GM21619 (cell line): ENCODE data around the gene SLC46A3.
"Not testable (repeated sequence)": the region's sequence is repeated elsewhere in the genome, so short reads cannot be mapped to it uniquely, and the experiment has no call there.

Source experiments
- ATAC-seq: cut with Tn5 transposase; IDR thresholded peaks from one replicate; pipeline ENCODE4 v1.9.1; 2021; ENCODE audit not compliant: unreplicated experiment

The SLC46A3 gene

DNA sequence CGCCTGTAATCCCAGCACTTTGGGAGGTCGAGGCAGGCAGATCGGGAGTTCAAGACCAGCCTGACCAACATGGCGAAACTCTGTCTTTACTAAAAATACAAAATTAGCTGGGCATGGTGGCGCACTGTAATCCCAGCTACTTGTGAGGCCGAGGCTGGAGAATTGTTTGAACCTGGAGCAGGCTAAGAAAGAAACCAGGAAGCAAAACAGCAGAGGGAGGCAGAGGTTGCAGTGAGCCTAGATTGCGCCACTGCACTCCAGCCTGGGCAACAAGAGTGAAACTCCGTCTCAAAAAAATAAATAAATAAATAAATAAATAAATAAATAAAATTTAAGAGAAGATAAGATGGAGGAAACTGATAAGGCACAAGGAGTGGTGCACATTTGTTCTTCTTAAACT, 35.6 kb downstream of the SLC46A3 start:
- ATAC-seq = not testable (repeated sequence)

DNA sequence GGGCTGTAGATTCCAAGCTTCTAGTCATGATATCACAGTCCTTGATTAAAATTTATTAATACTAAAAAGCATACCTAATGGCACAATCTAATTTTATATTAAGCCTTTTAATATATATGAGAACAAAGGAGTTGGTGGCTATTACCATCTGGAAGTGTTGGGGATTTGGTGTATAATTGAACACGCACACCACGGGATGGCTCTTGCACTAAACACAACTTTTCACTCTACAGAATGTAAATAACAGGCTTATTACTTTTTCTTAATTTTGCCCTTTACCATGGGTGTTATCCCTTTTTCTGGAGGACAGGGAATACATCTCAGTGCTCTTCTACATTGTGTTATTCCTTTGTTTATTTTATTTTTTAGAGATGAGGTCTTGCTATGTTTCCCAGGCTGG, 38.2 kb downstream of the SLC46A3 start:
- ATAC-seq = no peak

DNA sequence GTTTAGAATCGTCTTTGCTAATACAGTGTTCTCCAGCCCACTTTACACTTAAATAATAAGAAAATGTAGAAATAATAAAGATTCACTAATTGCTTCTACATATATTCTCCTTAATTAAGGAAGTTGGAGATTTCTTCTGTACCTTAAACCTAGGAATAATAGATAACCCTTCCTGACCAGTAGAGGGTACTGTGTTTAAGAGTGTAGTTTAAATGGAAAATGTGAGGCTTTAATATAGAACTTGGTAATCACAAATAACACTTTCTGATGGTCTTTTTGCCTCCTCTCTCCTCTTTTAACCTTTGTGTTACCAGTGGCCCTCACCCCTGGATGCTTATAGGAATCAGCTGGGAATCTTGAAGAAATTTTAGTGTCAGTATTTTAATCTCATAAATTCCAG, 39.1 kb downstream of the SLC46A3 start:
- ATAC-seq = no peak

DNA sequence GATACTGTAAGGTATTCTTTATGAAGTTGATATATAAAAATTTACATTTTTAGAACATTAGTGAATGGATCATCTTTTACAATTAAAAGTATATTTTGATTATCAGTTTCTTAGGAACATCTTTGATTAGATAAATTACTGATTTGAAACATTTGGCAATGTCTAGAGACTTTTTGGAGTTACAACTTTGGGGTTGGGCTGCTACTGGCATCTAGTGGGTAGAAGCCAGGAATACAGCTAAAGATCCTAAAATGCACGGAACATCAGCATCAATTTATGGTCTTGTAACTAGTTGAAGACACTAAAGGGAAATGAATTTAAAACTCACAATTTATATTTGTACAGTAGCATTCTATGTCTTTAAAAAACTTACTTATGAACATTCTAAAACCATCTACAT, 40.0 kb downstream of the SLC46A3 start:
- ATAC-seq = no peak

DNA sequence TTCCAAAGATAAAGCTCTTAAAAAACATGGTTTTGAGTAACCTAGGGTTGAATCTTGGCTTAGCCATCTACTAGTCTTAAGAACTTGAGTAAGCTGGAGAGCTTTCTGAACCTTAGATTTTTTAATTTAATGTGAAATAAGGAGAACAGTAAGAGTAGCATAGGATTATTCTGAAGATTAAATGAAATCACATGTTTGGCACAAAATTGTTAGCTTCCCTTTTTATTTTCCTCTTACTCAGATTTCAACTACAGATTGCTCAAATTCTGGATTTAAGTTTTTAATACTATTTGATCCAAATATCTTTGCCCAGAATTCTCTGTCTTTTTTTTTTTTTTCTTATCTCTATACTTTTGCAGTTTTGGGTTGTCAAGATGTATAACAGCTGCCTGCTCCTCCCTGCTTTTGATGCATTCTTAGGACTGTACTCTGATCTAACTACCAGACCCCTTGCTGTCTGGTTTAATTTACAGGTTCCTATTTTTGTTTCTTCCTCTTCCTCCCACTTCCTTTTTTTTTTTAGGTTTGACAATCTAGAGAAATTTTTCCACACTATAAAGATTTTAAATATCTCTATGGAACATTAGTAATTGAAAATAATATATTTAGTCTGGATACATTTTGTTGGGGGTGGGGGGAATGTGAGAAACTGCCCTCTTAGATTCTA, 47.5 kb downstream of the SLC46A3 start:
- no peak for ATAC-seq

DNA sequence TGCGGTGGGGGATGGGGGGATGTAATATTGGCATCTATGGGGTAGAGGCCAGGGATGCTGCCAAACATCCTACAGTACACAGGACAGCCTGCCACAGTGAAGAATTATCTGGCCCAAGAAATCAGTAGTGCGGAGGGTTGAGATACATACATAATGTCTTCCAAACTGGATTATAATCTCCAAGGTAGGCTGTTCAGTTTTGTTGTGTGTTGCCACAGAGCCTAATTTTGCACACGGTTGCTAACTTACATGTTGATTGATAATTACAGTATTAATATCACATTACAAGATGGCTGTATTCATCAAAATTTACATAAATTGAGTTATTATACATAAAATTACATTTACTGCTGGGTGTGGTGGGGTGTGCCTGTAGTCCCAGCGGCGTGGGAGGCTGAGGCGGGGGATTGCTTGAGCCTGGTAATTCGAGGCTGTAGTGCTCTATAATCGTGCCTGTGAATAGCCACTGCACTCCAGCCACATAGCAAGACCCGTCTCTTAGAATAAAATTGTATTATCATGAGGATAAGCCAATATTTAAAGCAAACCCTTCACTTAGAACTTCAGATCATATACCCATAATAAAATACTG, 51.8 kb downstream of the SLC46A3 start:
- ATAC-seq = no peak

DNA sequence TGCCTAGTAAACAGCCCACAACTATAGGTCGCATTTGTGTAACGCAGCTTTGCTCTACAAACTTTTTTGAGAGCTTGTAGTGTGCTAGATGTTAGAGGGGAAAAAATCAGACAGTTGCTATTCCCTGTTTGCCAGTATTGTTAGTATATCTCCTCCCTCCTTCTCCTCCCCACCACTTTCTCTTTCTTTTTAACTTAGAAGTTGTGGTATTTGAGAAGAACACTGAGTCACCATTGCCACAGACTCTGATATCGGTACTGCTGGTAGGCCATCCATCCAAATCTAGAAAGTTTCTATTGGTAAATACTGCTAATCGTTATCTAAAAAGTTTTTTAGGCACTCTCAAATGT, 59.2 kb downstream of the SLC46A3 start:
- peak; percentile 26 for ATAC-seq

DNA sequence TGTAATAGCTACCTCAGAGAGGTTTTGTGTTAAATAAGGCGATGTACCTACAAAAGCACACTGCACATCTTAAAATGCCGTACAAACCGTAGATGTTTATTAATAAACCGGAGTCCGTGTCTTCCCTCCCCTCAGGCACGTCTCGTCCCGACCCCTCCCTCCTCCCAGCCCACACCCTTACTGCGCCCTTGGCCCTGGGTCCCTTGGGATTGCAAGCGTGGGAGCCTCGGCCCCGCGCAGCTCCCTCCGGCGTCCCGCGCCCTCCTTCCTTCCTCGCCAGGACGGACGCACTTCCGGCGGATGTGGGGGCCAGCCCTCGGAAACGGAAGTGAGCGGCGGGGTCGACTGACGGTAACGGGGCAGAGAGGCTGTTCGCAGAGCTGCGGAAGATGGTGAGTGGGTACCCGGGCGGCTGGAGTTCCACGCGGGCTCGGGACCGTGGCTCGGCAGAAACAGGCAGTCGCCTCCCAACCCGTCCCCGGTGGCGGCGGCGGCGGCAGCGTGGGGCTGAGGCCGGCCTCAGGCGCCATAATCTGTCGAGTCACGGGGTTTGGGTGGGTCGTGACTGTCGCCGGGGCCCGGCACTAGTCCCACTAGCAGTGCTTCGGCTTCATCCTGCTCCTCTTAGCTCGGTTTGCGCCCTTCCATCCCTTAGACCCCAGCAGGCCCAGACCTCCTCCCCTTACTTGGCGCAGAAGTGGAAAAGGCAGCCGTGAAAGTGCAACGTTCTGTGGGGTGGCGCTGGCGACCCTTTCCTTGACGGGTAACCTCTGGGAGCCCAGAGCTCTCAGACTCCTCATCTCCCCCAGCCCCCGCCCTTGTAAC, 59.8 kb downstream of the SLC46A3 start, which contains the start of gene POMP:
POMP (plus strand) TSS at position 335 of the 825 bp plus-strand sequence; CDS start at position 390, 55 bp downstream.
- ATAC-seq = peak; percentile 79

DNA sequence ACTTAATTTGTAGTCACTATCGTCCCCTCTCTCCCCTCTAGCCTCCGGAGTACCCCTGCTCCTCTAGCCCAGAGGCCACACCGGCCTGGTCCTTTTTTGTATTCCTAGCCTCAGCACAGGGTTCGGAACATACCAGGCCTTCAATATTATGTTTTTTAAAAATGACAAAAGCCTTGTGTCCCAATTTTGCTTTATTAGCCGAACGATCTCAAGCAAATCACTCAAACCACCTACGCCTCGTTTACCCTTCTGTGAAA, 60.3 kb downstream of the SLC46A3 start:
- peak; percentile 18 for ATAC-seq

DNA sequence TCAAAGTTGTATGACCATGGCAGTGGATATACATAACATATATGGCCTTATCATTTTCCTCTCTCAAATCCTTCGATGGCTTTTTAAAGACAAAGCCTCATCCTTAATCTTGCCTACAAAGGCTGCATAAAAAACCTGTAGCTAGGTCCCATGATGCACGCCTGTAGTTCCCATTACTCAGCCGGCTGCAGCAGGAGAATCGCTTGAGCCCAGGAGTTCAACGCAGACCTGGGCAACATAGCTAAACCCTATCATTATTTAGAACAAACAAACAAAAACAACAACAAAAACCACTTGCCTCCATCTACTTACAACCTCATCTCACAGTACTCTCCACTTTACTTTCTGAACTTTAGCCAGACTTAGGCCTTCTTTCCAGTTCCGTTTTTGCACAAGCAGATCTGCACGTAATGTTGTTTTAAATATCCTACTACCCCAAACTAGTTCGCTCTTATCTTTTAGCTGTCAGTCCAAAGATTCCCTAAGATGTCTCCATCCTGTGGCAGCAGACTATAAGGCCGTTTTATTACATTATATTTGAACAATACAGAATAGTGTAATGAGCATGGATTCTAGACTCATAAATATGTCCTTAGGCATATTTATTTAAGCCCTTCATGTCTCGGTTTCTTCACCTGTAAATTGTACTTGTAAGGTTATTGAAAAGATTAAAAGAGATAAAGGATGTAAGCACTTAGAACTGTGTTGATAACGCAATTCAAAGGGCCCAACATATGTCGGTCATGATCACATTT, 60.8 kb downstream of the SLC46A3 start:
- ATAC-seq = no peak

DNA sequence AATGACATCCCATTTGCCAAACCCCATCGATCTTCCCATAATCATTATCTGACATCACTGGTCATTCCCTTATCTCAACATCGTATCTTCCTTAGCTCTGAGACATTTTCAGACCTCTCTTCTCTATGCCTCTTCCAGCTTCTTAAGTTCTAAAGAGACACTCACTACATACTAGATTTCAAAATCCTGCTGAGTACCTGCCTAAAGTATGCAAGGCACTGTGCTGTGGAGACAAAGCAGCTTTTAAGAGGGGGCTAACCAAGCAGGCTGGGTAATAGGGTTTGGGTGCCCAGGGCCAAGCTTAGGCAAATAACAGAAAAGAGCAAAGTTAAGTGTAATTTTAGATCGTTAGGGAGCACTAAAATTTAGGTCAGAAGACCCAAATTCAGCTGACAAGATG, 63.2 kb downstream of the SLC46A3 start:
- no peak for ATAC-seq

DNA sequence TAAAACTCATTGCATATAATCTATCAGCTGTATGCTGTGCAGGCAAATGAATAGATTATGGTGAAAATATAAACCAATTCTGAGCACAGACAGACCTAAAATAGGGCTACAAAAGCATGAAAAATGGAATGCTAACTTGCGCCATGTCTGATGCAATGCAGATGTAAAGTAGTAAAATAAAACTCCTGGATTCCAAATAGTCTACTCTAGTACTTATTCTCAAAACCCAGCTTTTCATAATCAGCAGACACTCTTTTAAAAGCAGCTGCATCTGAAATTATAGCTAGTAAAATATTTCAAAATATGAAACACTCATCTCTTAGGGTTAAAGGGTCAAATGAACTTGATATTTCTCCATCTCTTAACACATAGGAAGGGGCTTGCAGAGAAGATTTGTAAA, 64.5 kb downstream of the SLC46A3 start:
- ATAC-seq = no peak

DNA sequence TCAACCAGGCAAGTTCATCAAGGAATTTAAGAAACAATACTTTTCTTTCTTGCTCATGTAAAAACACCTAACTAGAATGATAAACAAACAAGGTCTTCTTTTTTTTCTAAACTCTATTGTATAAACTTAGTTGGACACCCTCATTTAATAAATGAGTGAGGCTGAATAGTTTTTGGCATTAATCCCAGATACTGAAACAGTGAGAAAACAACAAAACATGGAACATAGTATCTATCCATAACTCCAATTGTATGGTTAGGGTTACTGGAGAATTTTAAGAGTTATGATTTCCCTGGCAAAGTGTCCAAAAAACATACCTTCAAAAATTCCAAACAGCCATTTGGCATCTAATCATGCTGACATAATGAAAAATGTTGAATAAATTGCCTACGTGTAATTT, 65.7 kb downstream of the SLC46A3 start:
- no peak for ATAC-seq

DNA sequence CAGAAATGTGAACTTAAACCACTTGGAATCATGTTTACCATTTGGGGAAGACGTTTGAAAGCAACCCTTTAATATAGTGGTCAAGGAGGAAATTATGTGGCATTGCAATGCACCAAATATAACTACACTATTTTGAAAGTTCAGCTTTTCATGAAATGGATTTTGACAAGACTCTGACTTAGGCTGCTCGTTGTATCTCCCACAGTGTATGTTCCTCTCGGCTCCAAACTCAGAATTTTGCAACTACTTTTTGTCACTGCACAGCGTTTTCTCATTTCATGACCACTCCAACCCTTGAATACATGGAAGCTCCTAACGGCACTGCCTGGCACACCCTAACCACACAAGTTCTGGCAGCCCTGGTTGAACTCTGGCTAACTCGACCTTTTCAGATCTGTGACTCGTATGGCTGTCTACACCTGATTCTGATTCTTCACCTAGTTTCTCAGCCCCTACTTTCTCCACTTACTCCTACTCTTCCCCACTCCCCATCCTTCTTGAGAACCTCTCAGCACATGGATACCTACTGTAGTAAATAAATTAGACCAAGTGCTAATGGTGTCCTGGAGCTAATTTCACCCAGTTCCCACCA, 66.9 kb downstream of the SLC46A3 start:
- ATAC-seq = no peak

DNA sequence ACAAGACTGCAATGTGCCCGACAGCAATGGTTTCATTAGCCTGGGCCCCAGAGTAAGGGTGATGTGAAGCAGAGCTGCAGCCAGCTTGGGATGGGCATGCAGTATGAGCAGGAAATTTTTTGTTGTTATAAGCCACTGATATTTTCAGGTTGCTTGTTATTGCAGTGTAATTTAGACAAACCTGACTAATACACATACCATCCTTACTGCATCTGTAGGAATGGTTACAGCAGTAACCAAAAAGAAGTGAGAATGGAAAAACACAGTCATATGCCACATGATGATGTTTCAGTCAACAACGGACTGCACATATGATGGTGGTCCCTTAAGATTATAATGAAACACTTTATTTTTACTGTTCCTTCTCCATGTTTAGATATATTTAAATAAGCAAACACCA, 68.5 kb downstream of the SLC46A3 start:
- no peak for ATAC-seq
